HEK293 (cell line): Measurements from ENCODE around the gene ARHGAP8.
A peak's percentile ranks its signal among the peaks of the same experiment; 100 is the strongest.
"Not testable (repeated sequence)": the region's sequence is repeated elsewhere in the genome, so short reads cannot be mapped to it uniquely, and the experiment has no call there.

ENCODE experiments used
- CTCF ChIA-PET: fragments of 350-600 bp; formaldehyde crosslinking; extraction: SDS; loops from one replicate; lab custom pipeline; 2021; ENCODE audit warnings: antibody characterized with exemption; lab: Yijun Ruan, JAX
- POLR2A ChIA-PET: fragments of 300-600 bp; formaldehyde crosslinking; extraction: SDS; loops from one replicate; lab custom pipeline; 2020; ENCODE audit warnings: antibody characterized with exemption, inconsistent platforms; lab: Yijun Ruan, JAX
- H3K27ac ChIP-seq: fragments of 200-500 bp; sonication (Bioruptor generic); 2 replicates; pipeline ENCODE4 v1.5.1; 2014; ENCODE audit warnings: low read depth, low read length, control low read depth, inconsistent platforms; ENCODE audit errors: extremely low read depth
- H3K36me3 ChIP-seq, 2 experiments: fragments of 200-500 bp in 1 of 2; sonication (Bioruptor generic) in 1 of 2; 1 replicate in 1 of 2; 2 replicates in 1 of 2; pipeline ENCODE4 v1.5.1; 2014 to 2017; ENCODE audit warnings: inconsistent platforms in 2 of 2, low read length in 2 of 2; ENCODE audit not compliant: control insufficient read depth in 2 of 2, insufficient read depth in 1 of 2
- H3K4me1 ChIP-seq: fragments of 200-500 bp; sonication (Bioruptor generic); 2 replicates; pipeline ENCODE4 v1.5.1; 2014; ENCODE audit warnings: mild to moderate bottlenecking, low read length, inconsistent platforms; ENCODE audit not compliant: control insufficient read depth, insufficient read depth
- H3K4me3 ChIP-seq: 2 replicates; pipeline ENCODE4 v1.5.1; 2011; ENCODE audit warnings: low read depth, mild to moderate bottlenecking, control low read depth, low read length, moderate library complexity
- H3K9me3 ChIP-seq: fragments of 200-500 bp; sonication (Bioruptor generic); 2 replicates; pipeline ENCODE4 v1.5.1; 2014; ENCODE audit warnings: low read depth, low read length, inconsistent platforms; ENCODE audit not compliant: control insufficient read depth, insufficient read depth
- EGR2 ChIP-seq: fragments of 450-650 bp; formaldehyde crosslinking; IDR thresholded peaks from 2 replicates; pipeline ENCODE4 v1.5.1; 2016; ENCODE audit warnings: low read depth, missing biosample characterization, missing genetic modification characterization
- GLI2 ChIP-seq: fragments of 450-650 bp; formaldehyde crosslinking; IDR thresholded peaks from 2 replicates; pipeline ENCODE4; 2017; ENCODE audit warnings: missing biosample characterization, missing genetic modification characterization, low read depth, borderline replicate concordance
- GLIS2 ChIP-seq: fragments of 450-650 bp; formaldehyde crosslinking; IDR thresholded peaks from 2 replicates; pipeline ENCODE4 v1.5.1; 2016; ENCODE audit warnings: missing biosample characterization, missing genetic modification characterization
- HOXC10 ChIP-seq: sonication (generic); formaldehyde crosslinking; IDR thresholded peaks from 2 replicates; pipeline ENCODE4 v1.8.1; 2023; ENCODE audit warnings: mild to moderate bottlenecking, missing genetic modification reagents
- MYNN ChIP-seq: fragments of 450-650 bp; formaldehyde crosslinking; IDR thresholded peaks from 2 replicates; pipeline ENCODE4 v1.5.1; 2016; ENCODE audit warnings: missing biosample characterization, missing genetic modification characterization, borderline replicate concordance
- ZBTB1 ChIP-seq: fragments of 450-650 bp; formaldehyde crosslinking; IDR thresholded peaks from 2 replicates; pipeline ENCODE4 v1.5.1; 2016; ENCODE audit warnings: missing biosample characterization, missing genetic modification characterization
- ZFHX2 ChIP-seq: fragments of 450-650 bp; formaldehyde crosslinking; conservative IDR thresholded peaks from 2 replicates; pipeline ENCODE4 v1.5.1; 2016; ENCODE audit warnings: missing biosample characterization, missing genetic modification characterization
- ZNF664 ChIP-seq: fragments of 450-650 bp; formaldehyde crosslinking; IDR thresholded peaks from 2 replicates; pipeline ENCODE4 v1.5.1; 2016; ENCODE audit warnings: missing biosample characterization, missing genetic modification characterization
- ZNF830 ChIP-seq: fragments of 450-650 bp; IDR thresholded peaks from 2 replicates; pipeline ENCODE4 v1.5.0; 2018; ENCODE audit warnings: missing biosample characterization, missing genetic modification characterization, low read depth, mild to moderate bottlenecking, moderate library complexity
- ZSCAN4 ChIP-seq: fragments of 450-650 bp; formaldehyde crosslinking; IDR thresholded peaks from 2 replicates; pipeline ENCODE4 v1.5.1; 2017; ENCODE audit warnings: missing biosample characterization, missing genetic modification characterization
- TF ChIP-seq, protein P1 (sequence below): fragments of 450-650 bp; formaldehyde crosslinking; IDR thresholded peaks from 2 replicates; pipeline ENCODE4 v1.5.1; 2016; ENCODE audit warnings: missing biosample characterization, missing genetic modification characterization

The ARHGAP8 gene

DNA sequence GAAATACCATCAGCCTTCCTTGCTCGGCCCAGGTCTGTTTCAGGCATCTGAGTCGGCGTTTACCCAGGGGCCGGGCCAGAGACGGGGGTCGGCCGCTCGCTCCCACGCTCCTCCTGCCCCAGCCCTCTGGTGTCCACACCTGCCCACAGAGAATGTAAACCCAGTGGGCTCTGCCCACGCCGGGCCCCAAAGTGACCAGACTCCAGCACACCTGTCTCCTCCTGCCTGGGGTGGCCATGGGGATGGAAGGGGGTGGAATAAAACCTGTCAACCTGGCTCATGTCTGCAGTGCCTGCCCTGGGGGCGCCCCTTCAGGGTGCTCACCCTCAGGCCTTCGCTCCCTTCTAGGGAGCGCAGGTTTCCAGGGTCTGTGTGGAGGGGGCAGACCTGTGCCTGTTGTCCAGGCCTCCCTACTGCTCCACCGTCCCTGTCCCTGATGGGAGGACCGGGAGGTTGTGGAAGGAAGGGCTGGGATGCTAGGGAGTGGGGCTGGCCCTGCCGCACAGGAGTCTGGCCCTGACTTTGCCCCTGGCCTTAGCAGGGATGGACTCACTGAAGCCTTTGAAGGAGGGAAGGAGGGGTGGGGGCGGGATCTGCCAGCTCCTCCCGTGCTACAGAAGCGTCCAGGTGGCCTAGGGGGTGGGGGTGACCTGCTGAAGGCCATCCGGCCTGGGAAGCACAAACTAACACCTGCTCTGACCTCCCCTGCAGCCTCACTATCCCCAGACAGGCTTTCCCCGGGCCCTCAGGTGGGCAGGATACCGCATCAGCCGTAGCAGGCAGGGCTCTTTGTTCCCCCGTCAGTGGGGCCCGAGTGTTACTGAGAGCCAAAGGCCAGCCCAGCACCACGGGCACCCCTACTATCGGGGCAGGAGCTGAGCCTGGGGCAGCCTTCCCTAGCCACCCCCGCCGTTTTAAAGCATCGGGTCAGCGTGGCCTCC is 14.7 kb upstream of the ARHGAP8 start:
- ChIA-PET CTCF (interaction anchor here (0.6 to 1.7 kb wide), 8 partner anchors 10 to 1774 kb away, joined by 3 to 6 read pairs (median 4); no protein-coding TSS in a partner anchor), POLR2A (no interaction called here)
- TF ChIP-seq ZNF664 (tag by site-specific recombination) (no peak), EGR2 (peak; percentile 58; the same call in 1 of the 2 replicates)
- peaks cover 0 to 1% of the 10 kb centered on the region in 2 experiments; a peak in 1 of 3 replicates for H3K36me3 ChIP-seq
- no peaks in the 10 kb centered on the region for H3K4me1 ChIP-seq
- H3K4me3 ChIP-seq = no peak overlapping the region
- no peaks in the 10 kb centered on the region for H3K9me3 ChIP-seq
- no peak overlapping the region for H3K27ac ChIP-seq

DNA sequence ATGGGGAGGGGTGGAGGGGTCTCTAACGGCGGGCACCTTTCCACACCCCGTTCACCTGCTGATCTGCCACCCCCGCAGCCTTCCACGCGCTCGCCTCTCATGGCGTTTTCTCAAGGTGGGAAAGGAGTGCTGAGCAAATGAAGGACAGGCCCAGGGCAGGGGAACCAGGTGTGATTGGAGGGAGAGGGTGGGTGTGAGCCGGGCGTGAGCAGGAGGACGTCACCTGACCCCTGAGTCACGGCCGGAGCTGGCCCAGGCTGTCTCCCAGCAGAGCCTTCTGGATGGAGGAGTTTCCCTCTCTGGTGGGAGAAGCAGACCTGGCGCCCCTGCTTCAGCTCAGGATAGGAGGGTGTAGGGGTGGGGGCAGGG is 14.0 kb upstream of the ARHGAP8 start:
- TF ChIP-seq EGR2 = peak; percentile 30
- TF ChIP-seq, protein P1, sequence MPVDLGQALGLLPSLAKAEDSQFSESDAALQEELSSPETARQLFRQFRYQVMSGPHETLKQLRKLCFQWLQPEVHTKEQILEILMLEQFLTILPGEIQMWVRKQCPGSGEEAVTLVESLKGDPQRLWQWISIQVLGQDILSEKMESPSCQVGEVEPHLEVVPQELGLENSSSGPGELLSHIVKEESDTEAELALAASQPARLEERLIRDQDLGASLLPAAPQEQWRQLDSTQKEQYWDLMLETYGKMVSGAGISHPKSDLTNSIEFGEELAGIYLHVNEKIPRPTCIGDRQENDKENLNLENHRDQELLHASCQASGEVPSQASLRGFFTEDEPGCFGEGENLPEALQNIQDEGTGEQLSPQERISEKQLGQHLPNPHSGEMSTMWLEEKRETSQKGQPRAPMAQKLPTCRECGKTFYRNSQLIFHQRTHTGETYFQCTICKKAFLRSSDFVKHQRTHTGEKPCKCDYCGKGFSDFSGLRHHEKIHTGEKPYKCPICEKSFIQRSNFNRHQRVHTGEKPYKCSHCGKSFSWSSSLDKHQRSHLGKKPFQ = peak; percentile 62
- TF ChIP-seq HOXC10 (CRISPR knock-in tag) = no peak
- Histone ChIP-seq H3K36me3 (no peaks in the 10 kb centered on the region), H3K9me3 (no peaks in the 10 kb centered on the region), H3K27ac (no peak overlapping the region), H3K4me1 (no peaks in the 10 kb centered on the region), H3K4me3 (no peak overlapping the region)
- CTCF ChIA-PET = interaction anchor here (0.5 to 1.2 kb wide), 6 partner anchors 15 to 96 kb away, joined by 3 to 6 read pairs (median 4); no protein-coding TSS in a partner anchor
- POLR2A ChIA-PET = no interaction called here

DNA sequence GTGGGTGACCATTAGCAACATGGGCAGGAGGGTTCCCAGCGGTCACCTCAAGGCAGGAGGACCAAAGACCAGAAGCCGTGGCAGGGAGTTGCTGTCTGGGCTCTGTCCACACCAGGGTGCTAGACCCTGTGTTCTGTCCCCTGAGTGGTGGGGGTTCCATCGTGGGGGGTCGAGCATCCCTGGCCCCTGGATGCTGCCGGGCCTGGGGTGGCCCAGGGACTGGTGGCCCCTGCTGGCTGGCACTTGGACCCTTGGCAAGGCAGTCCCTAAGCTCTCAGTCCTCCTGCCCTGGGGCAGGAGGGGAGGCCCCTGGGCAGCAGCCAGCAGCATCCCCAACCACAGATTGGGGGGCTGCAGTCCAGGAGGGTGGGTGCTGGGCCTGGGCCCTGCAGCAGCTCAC is 13.4 kb upstream of the ARHGAP8 start:
- Histone ChIP-seq H3K36me3 (no peaks in the 10 kb centered on the region), H3K9me3 (no peaks in the 10 kb centered on the region), H3K4me3 (no peak overlapping the region), H3K4me1 (no peaks in the 10 kb centered on the region), H3K27ac (no peak overlapping the region)
- POLR2A ChIA-PET = no interaction called here
- no peak for TF ChIP-seq ZBTB1 (tag by site-specific recombination)
- no peak for TF ChIP-seq GLI2 (tag by site-specific recombination)
- TF ChIP-seq GLIS2 (tag by site-specific recombination) = 0 out of 2 replicates have a peak, but pooled peaks have one; percentile 18
- no peak for TF ChIP-seq ZNF830 (tag by site-specific recombination)
- CTCF ChIA-PET = interaction anchor here (0.5 to 1.2 kb wide), 3 partner anchors 41 to 54 kb away, joined by 3 to 5 read pairs (median 5); no protein-coding TSS in a partner anchor

GRCh38 chr22:44739666-44740065 is 12.7 kb upstream of the ARHGAP8 start:
- not testable (repeated sequence) for H3K36me3 ChIP-seq, H3K4me1 ChIP-seq, H3K9me3 ChIP-seq, H3K4me3 ChIP-seq, H3K27ac ChIP-seq
- CTCF ChIA-PET = interaction anchor here (1.0 kb wide), 1 partner anchor 42 kb away, joined by 4 read pairs; no protein-coding TSS in a partner anchor
- POLR2A ChIA-PET = interaction anchor here (1.3 kb wide), 1 partner anchor 10 kb away, joined by 4 read pairs; no protein-coding TSS in a partner anchor

DNA sequence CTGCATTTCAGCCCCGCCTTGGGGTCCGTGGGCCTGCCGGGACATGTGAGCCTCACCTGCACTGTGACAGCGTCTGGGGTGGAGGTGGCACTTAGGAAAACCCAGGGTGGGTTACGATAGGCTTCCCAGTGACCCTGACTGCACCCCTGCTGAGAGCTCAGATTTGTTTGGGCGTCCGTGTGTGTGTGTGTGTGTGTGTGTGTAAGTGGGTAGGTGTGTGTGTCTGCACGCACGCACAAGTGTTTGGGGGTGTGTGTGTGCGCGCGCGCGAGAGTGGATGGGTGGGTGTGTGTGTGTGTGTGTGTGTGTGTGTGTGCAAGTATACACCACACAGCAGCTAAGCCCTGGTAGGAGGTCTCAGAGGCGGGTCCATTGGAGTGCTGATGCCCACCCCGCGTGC is 12.1 kb upstream of the ARHGAP8 start:
- no peaks in the 10 kb centered on the region for H3K9me3 ChIP-seq
- no peaks in the 10 kb centered on the region for H3K4me1 ChIP-seq
- TF ChIP-seq MYNN (tag by site-specific recombination) = no peak
- peak; percentile 92 for TF ChIP-seq EGR2
- TF ChIP-seq ZSCAN4 (tag by site-specific recombination) = peak; percentile 74
- TF ChIP-seq ZFHX2 (tag by site-specific recombination) = peak; percentile 86
- no peaks in the 10 kb centered on the region for H3K36me3 ChIP-seq
- no peak overlapping the region for H3K4me3 ChIP-seq
- ChIA-PET CTCF (interaction anchor here (0.9 to 2.1 kb wide), 5 partner anchors 19 to 81 kb away, joined by 3 to 7 read pairs (median 4); no protein-coding TSS in a partner anchor), POLR2A (interaction anchor here (1.3 kb wide), 1 partner anchor 10 kb away, joined by 4 read pairs; no protein-coding TSS in a partner anchor)
- H3K27ac ChIP-seq = no peak overlapping the region
